ENCODE results near the gene KBTBD3. TPM values are rescaled to one million over a fixed set of nuclear protein-coding genes. Genes with fewer than 3 reads are reported as not detected.

KBTBD3 gene
- total RNA-seq, 2 donors from 2014 or later = 2.5 to 6.7 TPM

GRCh38 chr11:106043540-106043939 lies 33.6 kb downstream of the KBTBD3 start:
- no peak for DNase-seq (ENCODE audit: low spot score)
- Mint-ChIP-seq H3K36me3 (no peaks in the 10 kb centered on the region), H3K27me3 (peaks cover 9 to 22% of the 10 kb centered on the region in 2 donors), H3K27ac (no peak overlapping the region), H3K4me3 (no peak overlapping the region), H3K9me3 (no peaks in the 10 kb centered on the region), H3K4me1 (ENCODE audit: low read depth in 2 of 2) (no peaks in the 10 kb centered on the region)
- no peak for ATAC-seq

- DNase-seq (ENCODE audit: low spot score) (no peak), ATAC-seq (no peak)
- Mint-ChIP-seq H3K4me1 (ENCODE audit: low read depth in 2 of 2) (no peaks in the 10 kb centered on the region), H3K27me3 (peaks cover 27 to 57% of the 10 kb centered on the region in 2 donors), H3K36me3 (no peaks in the 10 kb centered on the region), H3K4me3 (no peak overlapping the region), H3K9me3 (no peaks in the 10 kb centered on the region), H3K27ac (no peak overlapping the region)
Observed at GRCh38 chr11:106032861-106033260, 44.3 kb downstream of the KBTBD3 start.

GRCh38 chr11:106031936-106032335 lies 45.2 kb downstream of the KBTBD3 start:
- no peaks in the 10 kb centered on the region for H3K9me3 Mint-ChIP-seq
- H3K27ac Mint-ChIP-seq = no peak overlapping the region
- H3K27me3 Mint-ChIP-seq = peaks cover 32 to 63% of the 10 kb centered on the region in 2 donors
- no peaks in the 10 kb centered on the region for H3K4me1 Mint-ChIP-seq (ENCODE audit: low read depth in 2 of 2)
- no peak for ATAC-seq
- no peak overlapping the region for H3K4me3 Mint-ChIP-seq
- DNase-seq (ENCODE audit: low spot score) = no peak
- H3K36me3 Mint-ChIP-seq = no peaks in the 10 kb centered on the region

- no peak for ATAC-seq
- Mint-ChIP-seq H3K27ac (no peak overlapping the region), H3K4me1 (ENCODE audit: low read depth in 2 of 2) (no peaks in the 10 kb centered on the region), H3K4me3 (no peak overlapping the region), H3K27me3 (peaks cover 35 to 69% of the 10 kb centered on the region in 2 donors), H3K36me3 (no peaks in the 10 kb centered on the region), H3K9me3 (no peaks in the 10 kb centered on the region)
- no peak for DNase-seq (ENCODE audit: low spot score)
Observed at GRCh38 chr11:106031202-106031810, 45.8 kb downstream of the KBTBD3 start.

- DNase-seq (ENCODE audit: low spot score) (no peak), ATAC-seq (no peak)
- Mint-ChIP-seq H3K9me3 (no peaks in the 10 kb centered on the region), H3K27me3 (peaks cover 38 to 69% of the 10 kb centered on the region in 2 donors), H3K4me1 (ENCODE audit: low read depth in 2 of 2) (no peaks in the 10 kb centered on the region), H3K4me3 (no peak overlapping the region), H3K27ac (no peak overlapping the region), H3K36me3 (no peaks in the 10 kb centered on the region)
Observed at GRCh38 chr11:106030609-106031008, 46.5 kb downstream of the KBTBD3 start.

- peak overlapping the region; percentile 87 to 88 for H3K27ac Mint-ChIP-seq
- ATAC-seq (no peak), DNase-seq (ENCODE audit: low spot score) (no peak)
- H3K4me1 Mint-ChIP-seq (ENCODE audit: low read depth in 2 of 2) = peaks cover 30 to 40% of the 10 kb centered on the region in 2 donors
- peaks cover 2% of the 10 kb centered on the region for H3K9me3 Mint-ChIP-seq
- H3K4me3 Mint-ChIP-seq = peak overlapping the region; percentile 97
- H3K27me3 Mint-ChIP-seq = peaks cover 11 to 24% of the 10 kb centered on the region in 2 donors
- H3K36me3 Mint-ChIP-seq = peaks cover 23% of the 10 kb centered on the region
Observed at GRCh38 chr11:106022795-106023275, 54.3 kb downstream of the KBTBD3 start.

GRCh38 chr11:106021967-106022794 lies 55.0 kb downstream of the KBTBD3 start, which contains the start of gene MSANTD4:
Gene MSANTD4 (minus strand): TSS chr11:106022240. CDS start chr11:106010917, 11,323 bp downstream.
- peaks cover 30 to 40% of the 10 kb centered on the region in 2 donors for H3K4me1 Mint-ChIP-seq (ENCODE audit: low read depth in 2 of 2)
- H3K27me3 Mint-ChIP-seq = peaks cover 8 to 18% of the 10 kb centered on the region in 2 donors
- H3K36me3 Mint-ChIP-seq = peaks cover 23% of the 10 kb centered on the region
- ATAC-seq (peak; percentile 99), DNase-seq (ENCODE audit: low spot score) (peak; percentile 98)
- H3K4me3 Mint-ChIP-seq = peak within 1 kb of the TSS; percentile 97
- H3K27ac Mint-ChIP-seq = peak within 1 kb of the TSS; percentile 87 to 88
- peaks cover 2% of the 10 kb centered on the region for H3K9me3 Mint-ChIP-seq

- Mint-ChIP-seq H3K9me3 (peaks cover 2% of the 10 kb centered on the region), H3K4me1 (ENCODE audit: low read depth in 2 of 2) (peaks cover 34 to 45% of the 10 kb centered on the region in 2 donors), H3K27ac (peak overlapping the region; percentile 87 to 88), H3K36me3 (peaks cover 25% of the 10 kb centered on the region), H3K27me3 (peaks cover 4 to 10% of the 10 kb centered on the region in 2 donors), H3K4me3 (peak overlapping the region; percentile 97)
- ATAC-seq (peak in 1 of 2 donors; percentile 0), DNase-seq (ENCODE audit: low spot score) (no peak)
Observed at GRCh38 chr11:106021181-106021966, 55.8 kb downstream of the KBTBD3 start.

- no peaks in the 10 kb centered on the region for H3K9me3 Mint-ChIP-seq
- H3K4me1 Mint-ChIP-seq (ENCODE audit: low read depth in 2 of 2) = peaks cover 33 to 44% of the 10 kb centered on the region in 2 donors
- DNase-seq (ENCODE audit: low spot score) = no peak
- no peak overlapping the region for H3K4me3 Mint-ChIP-seq
- no peak overlapping the region for H3K27ac Mint-ChIP-seq
- no peak for ATAC-seq
- H3K36me3 Mint-ChIP-seq = peaks cover 23% of the 10 kb centered on the region
- H3K27me3 Mint-ChIP-seq = no peaks in the 10 kb centered on the region
Observed at GRCh38 chr11:106017093-106017492, 60.1 kb downstream of the KBTBD3 start.

GRCh38 chr11:106015066-106015465 lies 62.1 kb downstream of the KBTBD3 start:
- Mint-ChIP-seq H3K4me3 (no peak overlapping the region), H3K27ac (no peak overlapping the region), H3K27me3 (no peaks in the 10 kb centered on the region), H3K36me3 (peaks cover 28% of the 10 kb centered on the region), H3K9me3 (no peaks in the 10 kb centered on the region), H3K4me1 (ENCODE audit: low read depth in 2 of 2) (peaks cover 32 to 39% of the 10 kb centered on the region in 2 donors)
- ATAC-seq (no peak), DNase-seq (ENCODE audit: low spot score) (no peak)

GRCh38 chr11:106014620-106015019 lies 62.5 kb downstream of the KBTBD3 start:
- ATAC-seq = no peak
- no peaks in the 10 kb centered on the region for H3K27me3 Mint-ChIP-seq

GRCh38 chr11:106014035-106014434 lies 63.1 kb downstream of the KBTBD3 start:
- peaks cover 24 to 34% of the 10 kb centered on the region in 2 donors for H3K4me1 Mint-ChIP-seq (ENCODE audit: low read depth in 2 of 2)
- no peak overlapping the region for H3K27ac Mint-ChIP-seq
- DNase-seq (ENCODE audit: low spot score) (no peak), ATAC-seq (no peak)
- H3K9me3 Mint-ChIP-seq = no peaks in the 10 kb centered on the region
- H3K4me3 Mint-ChIP-seq = no peak overlapping the region
- H3K27me3 Mint-ChIP-seq = no peaks in the 10 kb centered on the region
- peaks cover 32% of the 10 kb centered on the region for H3K36me3 Mint-ChIP-seq

More at GRCh38 chr11:106014620-106015019, 62.5 kb downstream of the KBTBD3 start:
- H3K9me3 Mint-ChIP-seq = no peaks in the 10 kb centered on the region
- no peak overlapping the region for H3K4me3 Mint-ChIP-seq
- DNase-seq (ENCODE audit: low spot score) = no peak
- no peak overlapping the region for H3K27ac Mint-ChIP-seq
- peaks cover 28 to 38% of the 10 kb centered on the region in 2 donors for H3K4me1 Mint-ChIP-seq (ENCODE audit: low read depth in 2 of 2)
- peaks cover 28% of the 10 kb centered on the region for H3K36me3 Mint-ChIP-seq

GRCh38 chr11:106012744-106013143 lies 64.4 kb downstream of the KBTBD3 start:
- Mint-ChIP-seq H3K27me3 (no peaks in the 10 kb centered on the region), H3K9me3 (no peaks in the 10 kb centered on the region), H3K36me3 (peaks cover 34% of the 10 kb centered on the region), H3K27ac (no peak overlapping the region), H3K4me1 (ENCODE audit: low read depth in 2 of 2) (peaks cover 22 to 30% of the 10 kb centered on the region in 2 donors), H3K4me3 (no peak overlapping the region)
- ATAC-seq (no peak), DNase-seq (ENCODE audit: low spot score) (no peak)

Measured in natural killer cell treated with Interleukin-12 subunit alpha and Interleukin-12 subunit beta and Interleukin-15 and Interleukin-18, amount 100 ng/mL, for 72 hours (primary cell).